GM12878 (cell line): ENCODE data around the gene DSPP. TPM values are rescaled to one million over a fixed set of nuclear protein-coding genes. Genes with fewer than 3 reads are reported as not detected.

Source experiments
- ATAC-seq: fragments of 200-7000 bp; cut with Tn5 transposase; 3 replicates; pipeline ENCODE4 v1.9.1; 2020; ENCODE audit warnings: mild to moderate bottlenecking, moderate library complexity
- BruUV-seq: library from RNA; stranded (reverse); fragments of 400-500 nt; replicated peaks from 2 replicates; lab custom pipeline; 2021; lab: Mats Ljungman, UMichigan
- CTCF ChIA-PET: fragments of 300-600 bp; sonication (Branson Sonifier 250); formaldehyde crosslinking; extraction: SDS; loops from one replicate; lab custom pipeline; 2021; ENCODE audit warnings: inconsistent platforms; lab: Yijun Ruan, JAX
- POLR2A ChIA-PET: fragments of 350-600 bp; formaldehyde crosslinking; extraction: SDS; loops from one replicate; lab custom pipeline; 2021; ENCODE audit warnings: inconsistent platforms; lab: Charles Lee
- RAD21 ChIA-PET: fragments of 300-600 bp; sonication (Branson Sonifier 250); formaldehyde crosslinking; loops from one replicate; lab custom pipeline; 2023; ENCODE audit warnings: antibody characterized with exemption; ENCODE audit not compliant: unreplicated experiment; lab: Charles Lee
- SMC1A ChIA-PET: fragments of 300-600 bp; sonication (Branson Sonifier 250); formaldehyde crosslinking; loops from one replicate; lab custom pipeline; 2023; ENCODE audit not compliant: unreplicated experiment, uncharacterized antibody; lab: Charles Lee
- DNase-seq: peaks from one replicate; pipeline ENCODE4 v3.0.0-alpha.2; 2011; ENCODE audit warnings: low read depth, low spot score
- FAIRE-seq: peaks from 3 replicates; lab custom pipeline; 2011; peaks lifted over from hg19 to GRCh38; lab: Jason Lieb, UNC
- H2AFZ ChIP-seq: 2 replicates; pipeline ENCODE4 v1.6.0; 2011; ENCODE audit warnings: low read depth, low read length, control low read depth; ENCODE audit not compliant: control insufficient read depth
- H3K27ac ChIP-seq: 2 replicates; pipeline ENCODE4 v1.5.1; 2011; ENCODE audit warnings: control low read depth; ENCODE audit not compliant: control insufficient read depth, insufficient read depth
- H3K27me3 ChIP-seq, 2 experiments: replicated peaks in 1 of 2; 2 replicates each; pipeline versions ENCODE4 v1.6.0 to v1.6.1; 2011; ENCODE audit warnings: low read length in 1 of 2; ENCODE audit not compliant: control insufficient read depth in 2 of 2, insufficient read depth in 2 of 2
- H3K36me3 ChIP-seq, 2 experiments: 2 replicates each; pipeline ENCODE4 v1.5.1; 2011; ENCODE audit warnings: low read length in 1 of 2; ENCODE audit not compliant: control insufficient read depth in 2 of 2, insufficient read depth in 2 of 2
- H3K4me1 ChIP-seq: 2 replicates; pipeline ENCODE4 v1.6.1; 2011; ENCODE audit warnings: mild to moderate bottlenecking, low read length, moderate library complexity, mixed read lengths; ENCODE audit not compliant: control insufficient read depth, insufficient read depth
- H3K4me2 ChIP-seq: 2 replicates; pipeline ENCODE4 v1.6.0; 2011; ENCODE audit warnings: control low read depth; ENCODE audit not compliant: control insufficient read depth, insufficient read depth
- H3K4me3 ChIP-seq: fragments of 200-600 bp; sonication (generic); 2 replicates; pipeline ENCODE4 v1.5.1; 2016
- H3K79me2 ChIP-seq: 2 replicates; pipeline ENCODE4 v1.6.0; 2011; ENCODE audit warnings: low read length; ENCODE audit not compliant: control insufficient read depth, insufficient read depth
- H3K9ac ChIP-seq: 2 replicates; pipeline ENCODE4 v1.8.0; 2011; ENCODE audit warnings: low read length, control low read depth, mixed read lengths; ENCODE audit not compliant: control insufficient read depth, insufficient read depth
- H3K9me3 ChIP-seq: replicated peaks from 3 replicates; pipeline ENCODE4 v1.5.1; 2011; ENCODE audit warnings: mild to moderate bottlenecking, low read length; ENCODE audit not compliant: control insufficient read depth, insufficient read depth
- H4K20me1 ChIP-seq: 2 replicates; pipeline ENCODE4 v1.6.0; 2011; ENCODE audit not compliant: control insufficient read depth, insufficient read depth
- BHLHE40 ChIP-seq, 2 experiments: fragments of 450-650 bp in 1 of 2; IDR thresholded peaks; 2 replicates each; pipeline ENCODE4 v1.6.1; 2011 to 2017; ENCODE audit warnings: low read depth in 2 of 2, borderline replicate concordance in 1 of 2, improper control_type of control experiment in 1 of 2, low read length in 1 of 2, mild to moderate bottlenecking in 1 of 2
- NRF1 ChIP-seq: conservative IDR thresholded peaks from 2 replicates; pipeline ENCODE4 v1.6.1; 2011; ENCODE audit warnings: mild to moderate bottlenecking, low read depth, low read length, improper control_type of control experiment
- PAX5 ChIP-seq: IDR thresholded peaks from 2 replicates; pipeline ENCODE4 v1.6.1; 2011; ENCODE audit warnings: low read depth, low read length, borderline replicate concordance
- YY1 ChIP-seq: IDR thresholded peaks from 2 replicates; pipeline ENCODE4 v1.6.1; 2011; ENCODE audit warnings: low read depth, mild to moderate bottlenecking, low read length
- in situ Hi-C: fragments of 300-500 bp; cut with MboI; formaldehyde crosslinking; loops from 9 replicates; pipeline ENCODE4 v1.14.3; 2018; ENCODE audit warnings: mixed read lengths
- intact Hi-C: fragments of 100-400 bp; cut with micrococcal nuclease; formaldehyde crosslinking; loops from one replicate; pipeline ENCODE4 v1.14.2; 2022; ENCODE audit not compliant: unreplicated experiment
- polyA plus RNA-seq, 11 experiments: library from polyadenylated mRNA; depleted of rRNA in 4 of 11; unstranded in 6 of 11; stranded (reverse) in 5 of 11; fragments of >200 nt; fragmentation: Nextera tagmentation in 4 of 11; fragmentation: Illumina TruSeq in 1 of 11; extraction: Ambion mirVana in 4 of 11; extraction: Trizol in 1 of 11; gene quantifications; 1 replicate in 1 of 11; 2 replicates in 10 of 11; pipeline versions ENCODE4 v1.2.1 to v1.2.3, GENCODE V29; 2011 to 2016; ENCODE audit warnings: inconsistent platforms in 2 of 11, missing spikeins in 2 of 11, low read depth in 1 of 11
- total RNA-seq, 4 experiments: library from RNA; depleted of rRNA in 3 of 4; stranded (reverse); fragments of >200 nt in 3 of 4; fragmentation: Illumina TruSeq in 1 of 4; extraction: Trizol in 1 of 4; gene quantifications; 2 replicates each; pipeline versions ENCODE4 v1.2.1 to v1.2.3, GENCODE V29; 2013 to 2021
- TF ChIP-seq, protein P1 (sequence below), 3 experiments: IDR thresholded peaks in 2 of 3; conservative IDR thresholded peaks in 1 of 3; 2 replicates each; pipeline ENCODE4 v1.5.1; 2011; ENCODE audit warnings: low read depth in 3 of 3, low read length in 3 of 3, mild to moderate bottlenecking in 3 of 3, control low read depth in 2 of 3, moderate library complexity in 2 of 3, inconsistent platforms in 1 of 3, mixed read lengths in 1 of 3; ENCODE audit not compliant: control insufficient read depth in 2 of 3, insufficient read depth in 1 of 3; ENCODE audit errors: extremely low read depth in 1 of 3

Gene DSPP
- total and polyA plus RNA-seq, 10 of the 15 experiments (the other 5 are each of a cell fraction or from before 2014, with no cell fraction given): not detected

DNA sequence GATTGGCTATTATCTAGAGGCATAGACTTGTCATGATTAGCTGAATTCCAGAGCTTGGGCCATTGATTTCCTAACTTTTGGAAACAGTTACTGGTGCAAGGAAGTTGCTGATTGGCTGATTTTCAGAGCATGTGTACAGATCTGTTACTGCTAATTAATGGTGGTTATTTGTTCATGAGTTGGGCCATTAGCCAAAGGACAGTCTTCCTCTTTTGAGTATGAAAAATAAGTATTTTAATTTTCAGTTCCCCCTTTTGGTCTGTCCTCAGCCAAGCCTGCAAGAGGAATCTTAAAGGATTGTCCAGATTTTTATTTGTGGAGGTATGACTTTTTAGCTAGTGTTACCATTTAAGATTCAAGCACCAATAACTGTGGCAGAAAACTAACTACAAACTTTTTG is 7.0 kb upstream of the DSPP start:
- DNase-seq (no peak), FAIRE-seq (no peak), ATAC-seq (no peak)
- Histone ChIP-seq H4K20me1 (no peaks in the 10 kb centered on the region), H3K9me3 (no peaks in the 10 kb centered on the region), H2AFZ (no peak overlapping the region), H3K27me3 (no peaks in the 10 kb centered on the region), H3K36me3 (no peaks in the 10 kb centered on the region), H3K4me1 (no peaks in the 10 kb centered on the region), H3K79me2 (no peaks in the 10 kb centered on the region), H3K4me2 (no peak overlapping the region), H3K9ac (no peak overlapping the region), H3K27ac (no peak overlapping the region), H3K4me3 (no peak overlapping the region)
- intact Hi-C loops: no loop called here
- BruUV-seq: no TSS peak
- CTCF ChIA-PET: interaction anchor here (1.0 kb wide), 1 partner anchor 136 kb away, joined by 4 read pairs; no protein-coding TSS in a partner anchor
- RAD21 ChIA-PET: no interaction called here
- TF ChIP-seq, protein P1, sequence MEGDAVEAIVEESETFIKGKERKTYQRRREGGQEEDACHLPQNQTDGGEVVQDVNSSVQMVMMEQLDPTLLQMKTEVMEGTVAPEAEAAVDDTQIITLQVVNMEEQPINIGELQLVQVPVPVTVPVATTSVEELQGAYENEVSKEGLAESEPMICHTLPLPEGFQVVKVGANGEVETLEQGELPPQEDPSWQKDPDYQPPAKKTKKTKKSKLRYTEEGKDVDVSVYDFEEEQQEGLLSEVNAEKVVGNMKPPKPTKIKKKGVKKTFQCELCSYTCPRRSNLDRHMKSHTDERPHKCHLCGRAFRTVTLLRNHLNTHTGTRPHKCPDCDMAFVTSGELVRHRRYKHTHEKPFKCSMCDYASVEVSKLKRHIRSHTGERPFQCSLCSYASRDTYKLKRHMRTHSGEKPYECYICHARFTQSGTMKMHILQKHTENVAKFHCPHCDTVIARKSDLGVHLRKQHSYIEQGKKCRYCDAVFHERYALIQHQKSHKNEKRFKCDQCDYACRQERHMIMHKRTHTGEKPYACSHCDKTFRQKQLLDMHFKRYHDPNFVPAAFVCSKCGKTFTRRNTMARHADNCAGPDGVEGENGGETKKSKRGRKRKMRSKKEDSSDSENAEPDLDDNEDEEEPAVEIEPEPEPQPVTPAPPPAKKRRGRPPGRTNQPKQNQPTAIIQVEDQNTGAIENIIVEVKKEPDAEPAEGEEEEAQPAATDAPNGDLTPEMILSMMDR (IDR thresholded peaks at IDR 0.05 in 2 of 3, conservative IDR thresholded peaks at IDR 0.05 in 1 of 3; ENCODE audit: control insufficient read depth in 2 of 3, extremely low read depth in 1 of 3, insufficient read depth in 1 of 3, low read depth in 3 of 3, low read length in 3 of 3): no peak
- TF ChIP-seq NRF1: no peak
- no peak for TF ChIP-seq BHLHE40 (IDR thresholded peaks at IDR 0.05; ENCODE audit: borderline replicate concordance in 1 of 2, low read depth in 2 of 2, low read length in 1 of 2)
- TF ChIP-seq YY1: no peak
- TF ChIP-seq PAX5: no peak
- in situ Hi-C loops: no loop called here
- SMC1A ChIA-PET: interaction anchor here (0.7 kb wide), 1 partner anchor 1874 kb away, joined by 3 read pairs; no protein-coding TSS in a partner anchor
- POLR2A ChIA-PET: no interaction called here
